Progenitor cell of endocrine pancreas (in vitro differentiated cells): ENCODE data around the gene MPRIP. TPM values are rescaled to one million over a fixed set of nuclear protein-coding genes. Genes with fewer than 3 reads are reported as not detected.

Source experiments
- DNase-seq: peaks from one replicate; pipeline ENCODE4 v3.0.0; 2021; ENCODE audit warnings: low spot score; ENCODE audit not compliant: unreplicated experiment
- H3K27ac Mint-ChIP-seq: 2 replicates; pipeline ENCODE4 v1.8.0; 2021; ENCODE audit warnings: mild to moderate bottlenecking, moderate library complexity, mixed read lengths
- H3K27me3 Mint-ChIP-seq: 2 replicates; pipeline ENCODE4 v1.8.0; 2021; ENCODE audit warnings: mixed read lengths
- H3K36me3 Mint-ChIP-seq: 2 replicates; pipeline ENCODE4 v1.8.0; 2022; ENCODE audit warnings: mixed read lengths; ENCODE audit not compliant: insufficient read depth
- H3K4me1 Mint-ChIP-seq: 2 replicates; pipeline ENCODE4 v1.8.0; 2021; ENCODE audit warnings: low read depth, mixed read lengths
- H3K4me3 Mint-ChIP-seq: 2 replicates; pipeline ENCODE4 v1.8.0; 2021; ENCODE audit warnings: low read depth, mild to moderate bottlenecking, moderate library complexity, mixed read lengths
- H3K9me3 Mint-ChIP-seq: 2 replicates; pipeline ENCODE4 v1.8.0; 2021; ENCODE audit warnings: low read depth, mixed read lengths
- CTCF ChIP-seq: fragments of 200-600 bp; sonication (generic); IDR thresholded peaks from one replicate; pipeline ENCODE4 v1.5.0; 2021; ENCODE audit warnings: antibody characterized with exemption, mild to moderate bottlenecking; ENCODE audit not compliant: unreplicated experiment
- total RNA-seq: library from RNA; stranded (reverse); gene quantifications from 2 replicates; pipeline ENCODE4 v1.2.1, GENCODE V29; 2021

Gene MPRIP
- total RNA-seq, 1 donor from 2014 or later, result 195 TPM

- no peak for DNase-seq
- H3K36me3 Mint-ChIP-seq, result peaks cover 20% of the 10 kb centered on the region
- TF ChIP-seq CTCF, result no peak
- no peaks in the 10 kb centered on the region for H3K4me1 Mint-ChIP-seq
- no peaks in the 10 kb centered on the region for H3K9me3 Mint-ChIP-seq
- no peak overlapping the region for H3K4me3 Mint-ChIP-seq
- H3K27me3 Mint-ChIP-seq, result no peaks in the 10 kb centered on the region
- no peak overlapping the region for H3K27ac Mint-ChIP-seq
Observed at GRCh38 chr17:17179371-17179827, 137.1 kb downstream of the MPRIP start.

GRCh38 chr17:17180141-17180603, 137.9 kb downstream of the MPRIP start:
- Mint-ChIP-seq H3K9me3 (no peaks in the 10 kb centered on the region), H3K4me1 (peaks cover 3% of the 10 kb centered on the region), H3K36me3 (peaks cover 23% of the 10 kb centered on the region), H3K27ac (no peak overlapping the region), H3K4me3 (no peak overlapping the region), H3K27me3 (no peaks in the 10 kb centered on the region)
- no peak for DNase-seq
- TF ChIP-seq CTCF, result no peak

- no peak for DNase-seq
- no peak for TF ChIP-seq CTCF
- H3K27me3 Mint-ChIP-seq, result no peaks in the 10 kb centered on the region
- no peak overlapping the region for H3K4me3 Mint-ChIP-seq
- peaks cover 26% of the 10 kb centered on the region for H3K36me3 Mint-ChIP-seq
- H3K4me1 Mint-ChIP-seq, result peaks cover 10% of the 10 kb centered on the region
- H3K9me3 Mint-ChIP-seq, result no peaks in the 10 kb centered on the region
- H3K27ac Mint-ChIP-seq, result no peak overlapping the region
Observed at GRCh38 chr17:17180741-17181525, 138.7 kb downstream of the MPRIP start.

- Mint-ChIP-seq H3K27me3 (no peaks in the 10 kb centered on the region), H3K9me3 (no peaks in the 10 kb centered on the region), H3K4me3 (no peak overlapping the region), H3K4me1 (peaks cover 20% of the 10 kb centered on the region), H3K27ac (no peak overlapping the region), H3K36me3 (peaks cover 26% of the 10 kb centered on the region)
- DNase-seq, result no peak
- no peak for TF ChIP-seq CTCF
Observed at GRCh38 chr17:17181666-17182597, 139.7 kb downstream of the MPRIP start.

- no peak for TF ChIP-seq CTCF
- no peaks in the 10 kb centered on the region for H3K27me3 Mint-ChIP-seq
- H3K36me3 Mint-ChIP-seq, result peaks cover 24% of the 10 kb centered on the region
- H3K9me3 Mint-ChIP-seq, result no peaks in the 10 kb centered on the region
- DNase-seq, result no peak
- no peak overlapping the region for H3K27ac Mint-ChIP-seq
- H3K4me1 Mint-ChIP-seq, result peaks cover 25% of the 10 kb centered on the region
- no peak overlapping the region for H3K4me3 Mint-ChIP-seq
Observed at GRCh38 chr17:17182598-17183136, 140.4 kb downstream of the MPRIP start.
